22Rv1 (cell line): ENCODE measurements around the gene SESN2.

Source experiments
- ZFX ChIP-seq: fragments of 450-650 bp; IDR thresholded peaks from 2 replicates; pipeline ENCODE4 v1.6.1; 2017; ENCODE audit warnings: antibody characterized with exemption, borderline replicate concordance
- TF ChIP-seq, protein P1 (sequence below): fragments of 450-650 bp; IDR thresholded peaks from 2 replicates; pipeline ENCODE4 v1.5.1; 2017; ENCODE audit warnings: mild to moderate bottlenecking

DNA sequence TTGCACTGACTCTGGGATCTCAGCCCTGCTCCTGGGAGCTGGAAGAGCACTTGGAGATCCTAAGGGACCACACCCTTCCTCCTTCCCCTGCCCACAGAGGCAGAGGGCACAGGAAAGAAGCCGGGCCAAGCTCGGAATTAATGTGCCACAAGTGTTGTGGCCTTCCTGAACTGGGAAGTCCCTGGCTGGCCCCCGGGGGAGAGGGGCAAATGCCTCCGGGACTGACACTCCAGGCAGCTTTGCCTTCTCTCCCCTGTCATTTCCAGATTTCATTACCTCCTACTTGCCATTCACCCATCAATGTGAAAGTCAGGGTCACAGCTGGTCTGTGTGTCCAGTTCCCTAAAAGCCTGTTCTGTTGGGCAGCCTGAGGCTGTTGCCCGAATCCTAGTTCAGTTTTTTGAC is 21.7 kb downstream of the SESN2 start:
- no peak for TF ChIP-seq ZFX
- TF ChIP-seq, protein P1, sequence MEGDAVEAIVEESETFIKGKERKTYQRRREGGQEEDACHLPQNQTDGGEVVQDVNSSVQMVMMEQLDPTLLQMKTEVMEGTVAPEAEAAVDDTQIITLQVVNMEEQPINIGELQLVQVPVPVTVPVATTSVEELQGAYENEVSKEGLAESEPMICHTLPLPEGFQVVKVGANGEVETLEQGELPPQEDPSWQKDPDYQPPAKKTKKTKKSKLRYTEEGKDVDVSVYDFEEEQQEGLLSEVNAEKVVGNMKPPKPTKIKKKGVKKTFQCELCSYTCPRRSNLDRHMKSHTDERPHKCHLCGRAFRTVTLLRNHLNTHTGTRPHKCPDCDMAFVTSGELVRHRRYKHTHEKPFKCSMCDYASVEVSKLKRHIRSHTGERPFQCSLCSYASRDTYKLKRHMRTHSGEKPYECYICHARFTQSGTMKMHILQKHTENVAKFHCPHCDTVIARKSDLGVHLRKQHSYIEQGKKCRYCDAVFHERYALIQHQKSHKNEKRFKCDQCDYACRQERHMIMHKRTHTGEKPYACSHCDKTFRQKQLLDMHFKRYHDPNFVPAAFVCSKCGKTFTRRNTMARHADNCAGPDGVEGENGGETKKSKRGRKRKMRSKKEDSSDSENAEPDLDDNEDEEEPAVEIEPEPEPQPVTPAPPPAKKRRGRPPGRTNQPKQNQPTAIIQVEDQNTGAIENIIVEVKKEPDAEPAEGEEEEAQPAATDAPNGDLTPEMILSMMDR = no peak
